Activated T-cell treated with anti-CD3 and anti-CD28 coated beads for 48 hours (primary cell): ENCODE data around the gene RAD51B.

ENCODE experiments used
- DNase-seq: peaks from one replicate; pipeline ENCODE4 v3.0.0-alpha.2; 2020; ENCODE audit warnings: low read depth

The RAD51B gene

GRCh38 chr14:68556253-68556652, 736.7 kb downstream of the RAD51B start:
- DNase-seq = no peak

DNA sequence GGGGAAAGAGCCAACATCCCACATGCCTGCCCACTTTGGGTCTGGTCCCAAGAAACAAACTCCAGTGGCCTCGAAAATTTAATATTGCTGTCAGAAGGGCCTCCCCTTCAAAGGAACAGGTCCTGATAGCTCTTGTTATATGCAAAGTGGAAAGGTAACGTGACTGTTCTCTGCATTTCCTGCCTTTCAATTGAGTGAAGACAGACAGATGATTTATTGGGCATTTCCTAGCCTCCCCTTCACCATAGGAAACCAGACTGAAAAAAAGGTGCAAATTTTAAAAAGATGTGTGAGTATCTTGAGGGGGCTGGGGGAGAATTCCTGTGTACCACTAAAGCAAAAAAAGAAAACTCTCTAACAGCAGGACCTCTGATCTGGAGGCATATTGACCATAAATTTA, 738.1 kb downstream of the RAD51B start:
- DNase-seq = no peak

- no peak for DNase-seq
Observed at GRCh38 chr14:68558096-68558495, 738.5 kb downstream of the RAD51B start.

DNA sequence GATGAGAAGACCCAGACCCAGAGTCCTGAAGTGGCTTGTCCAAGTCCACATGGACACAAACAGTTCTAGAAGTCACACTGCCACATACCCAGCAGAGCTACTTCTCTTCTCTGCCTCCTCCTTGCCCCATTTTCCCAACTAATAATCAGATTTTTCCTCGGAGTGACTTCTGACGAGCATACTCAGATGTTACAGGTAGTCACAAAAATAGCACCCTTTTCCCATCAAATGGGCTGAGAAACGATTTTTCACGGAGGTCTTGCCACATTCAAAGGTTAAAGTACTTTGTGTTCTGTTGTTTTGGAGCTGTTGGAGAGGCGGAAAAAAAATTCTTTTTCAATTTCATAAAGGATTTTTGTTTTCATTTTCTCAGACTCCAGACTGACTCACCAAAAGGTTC, 740.4 kb downstream of the RAD51B start:
- no peak for DNase-seq

DNA sequence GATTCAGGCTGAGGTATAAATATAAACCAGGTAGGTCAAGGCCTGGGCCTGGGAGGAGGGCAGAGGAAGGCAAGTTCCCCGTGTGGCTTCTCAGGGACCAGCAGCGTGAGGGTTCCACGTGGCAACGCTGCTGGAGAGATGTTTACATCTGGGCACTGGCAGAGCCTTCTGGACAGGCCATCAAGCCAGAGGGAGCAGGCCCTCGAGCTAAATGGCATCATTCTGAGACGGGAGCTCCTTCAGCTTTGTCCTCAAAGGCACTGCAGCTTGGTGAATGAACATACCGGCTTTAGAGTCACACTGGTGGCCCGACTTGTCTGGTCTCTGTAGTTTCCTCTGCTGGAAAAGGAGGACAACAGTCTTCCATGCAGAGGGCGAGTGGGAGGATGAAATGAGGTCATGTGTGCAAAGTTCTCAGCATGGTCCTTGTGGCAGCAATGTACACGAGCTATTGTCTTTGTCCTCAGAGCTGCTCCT, 742.0 kb downstream of the RAD51B start:
- no peak for DNase-seq

- DNase-seq = no peak
Observed at GRCh38 chr14:68562911-68563250, 743.3 kb downstream of the RAD51B start.

DNA sequence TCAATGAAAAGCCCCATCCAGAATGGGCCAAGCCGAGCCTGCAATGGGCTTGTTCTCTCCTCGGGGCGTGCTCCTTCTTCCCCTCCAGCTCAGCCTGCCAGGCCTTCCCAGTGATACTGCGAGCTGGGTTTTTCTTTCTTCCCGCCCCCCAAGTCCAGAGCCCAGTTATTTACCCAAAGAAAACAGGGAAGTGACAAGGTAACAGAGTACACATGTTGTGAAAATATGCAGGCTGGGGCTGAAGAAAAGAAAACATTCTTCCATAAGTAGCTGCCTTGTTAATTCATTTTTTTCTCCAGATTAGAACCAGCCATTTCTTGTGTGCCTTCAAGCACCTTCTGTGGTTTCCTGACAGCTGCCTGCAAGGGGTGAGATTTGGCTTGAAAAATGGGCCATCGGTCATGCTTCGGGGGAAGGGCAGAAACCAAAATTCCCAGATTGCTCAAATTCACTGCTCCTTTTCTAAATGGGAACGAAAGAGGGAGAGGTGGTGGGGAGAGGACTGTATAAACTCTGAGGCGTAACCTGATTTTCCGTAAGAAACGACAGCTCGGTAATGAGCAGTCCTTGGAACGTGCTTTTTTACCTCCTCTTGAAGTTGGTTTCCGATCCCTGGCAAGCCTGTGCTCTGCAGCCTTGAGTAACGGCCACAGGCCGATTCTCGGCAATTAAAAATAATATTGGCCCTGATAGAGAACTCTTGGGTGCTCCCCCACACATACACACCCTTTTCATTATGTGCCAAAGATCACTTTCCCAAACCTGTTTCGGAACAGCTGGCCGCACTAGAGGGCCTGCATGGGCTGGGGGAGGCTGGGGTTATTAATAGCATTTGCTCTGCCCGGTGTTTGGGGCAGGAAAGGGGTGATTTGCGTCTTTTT, 743.9 kb downstream of the RAD51B start:
- no peak for DNase-seq

GRCh38 chr14:68564191-68564825, 744.7 kb downstream of the RAD51B start:
- DNase-seq = no peak

GRCh38 chr14:68564826-68565759, 745.5 kb downstream of the RAD51B start:
- DNase-seq = no peak

- no peak for DNase-seq
Observed at GRCh38 chr14:68566075-68566474, 746.5 kb downstream of the RAD51B start.

GRCh38 chr14:68568907-68569897, 749.6 kb downstream of the RAD51B start:
- DNase-seq = no peak

DNA sequence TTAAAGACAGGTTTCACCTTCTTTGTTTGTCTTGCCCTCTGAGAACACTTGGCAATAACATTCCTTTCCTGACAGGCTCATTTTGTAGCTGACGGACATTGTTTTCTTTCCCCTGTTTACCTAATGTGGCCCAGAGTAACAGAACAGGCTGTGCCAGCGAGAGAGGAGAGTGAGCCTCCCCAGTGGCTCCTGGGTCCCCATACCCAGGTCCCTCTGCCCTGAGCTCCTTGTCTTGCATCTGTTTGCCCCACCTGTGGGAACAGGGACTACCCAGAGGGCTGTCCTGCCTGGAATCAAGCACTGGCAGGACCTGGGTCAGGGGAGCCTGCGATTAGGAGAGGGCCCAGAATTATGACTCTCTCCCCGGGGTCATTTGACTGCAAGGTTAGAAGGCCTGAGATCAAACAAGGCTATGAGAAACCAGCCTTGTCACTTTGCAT, 750.4 kb downstream of the RAD51B start:
- no peak for DNase-seq

GRCh38 chr14:68571114-68571591, 751.6 kb downstream of the RAD51B start:
- DNase-seq = no peak

- no peak for DNase-seq
Observed at GRCh38 chr14:68571928-68572525, 752.4 kb downstream of the RAD51B start.

GRCh38 chr14:68573126-68573525, 753.5 kb downstream of the RAD51B start:
- DNase-seq = no peak

DNA sequence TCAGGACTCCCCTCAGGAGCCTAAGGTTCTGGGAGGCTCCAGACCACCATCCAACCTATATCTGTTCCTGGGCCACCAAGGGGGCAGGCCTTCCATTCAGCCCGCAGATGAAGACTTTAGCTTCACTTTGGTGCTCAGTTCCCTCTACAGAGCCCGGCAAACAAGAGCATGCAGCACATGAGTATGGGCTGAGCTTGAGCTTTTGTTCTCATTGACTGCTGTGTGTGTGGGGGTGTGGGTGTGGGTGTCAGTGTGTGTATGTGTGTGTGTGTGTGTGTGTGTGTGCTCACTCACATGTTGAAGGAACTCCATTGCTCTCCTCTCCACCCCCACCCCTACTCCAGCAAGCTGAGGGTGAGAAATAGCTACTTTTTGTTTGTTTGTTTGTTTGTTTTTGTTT, 754.1 kb downstream of the RAD51B start:
- DNase-seq = no peak

- DNase-seq = no peak
Observed at GRCh38 chr14:68574461-68574860, 754.9 kb downstream of the RAD51B start.

DNA sequence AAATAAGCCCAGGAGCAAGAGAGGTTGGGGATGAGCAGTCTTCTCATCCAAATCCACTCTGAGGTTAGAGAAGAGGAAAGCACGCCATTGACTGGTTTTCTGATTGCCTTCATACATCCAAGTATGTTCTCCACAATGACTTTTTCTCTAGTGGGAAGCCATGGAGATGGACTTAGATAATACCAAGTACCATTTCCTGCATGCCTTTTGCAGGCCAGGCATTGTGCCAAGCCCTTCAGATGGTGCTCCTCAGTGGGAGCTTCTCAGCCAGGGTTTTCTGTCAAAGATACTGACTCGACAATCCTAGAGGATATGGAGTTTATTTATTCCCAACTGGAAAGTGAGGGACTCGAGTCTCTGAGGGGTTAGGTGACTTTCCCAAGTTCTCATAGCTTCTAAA, 755.3 kb downstream of the RAD51B start:
- no peak for DNase-seq

DNA sequence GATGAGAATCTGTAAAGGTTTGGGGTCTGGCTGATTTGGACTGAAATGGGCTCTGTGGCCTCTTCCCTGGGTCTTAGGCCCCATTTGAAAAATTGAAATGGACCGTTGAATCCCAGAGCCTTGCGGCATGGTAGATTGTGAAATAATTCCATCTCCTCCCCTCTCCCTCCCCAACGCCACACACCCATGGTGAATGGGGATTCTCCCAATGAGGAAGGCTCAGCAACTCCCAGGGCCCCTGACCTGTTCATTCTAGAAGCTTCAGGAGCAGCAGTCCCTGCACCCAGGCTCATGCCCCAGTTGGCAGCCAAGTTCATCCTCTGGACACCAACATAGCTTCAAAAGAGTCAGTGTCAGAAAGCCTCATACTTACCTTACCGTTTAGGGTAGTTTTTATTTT, 755.8 kb downstream of the RAD51B start:
- DNase-seq = no peak

GRCh38 chr14:68576031-68576430, 756.5 kb downstream of the RAD51B start:
- DNase-seq = no peak
